K562 treated with DMSO at 1 percent for 12 hours (cell line): ENCODE measurements around the gene BTBD2. TPM values are rescaled to one million over a fixed set of nuclear protein-coding genes. Genes with fewer than 3 reads are reported as not detected.

Source experiments
- total RNA-seq: library from RNA; unstranded; fragments of 300-600 nt; gene quantifications from 2 replicates; pipeline ENCODE4 v1.2.3, GENCODE V29; 2022; ENCODE audit not compliant: insufficient read depth

BTBD2 gene
- total RNA-seq: 79.8 and 89.2 TPM in 2 replicates

DNA sequence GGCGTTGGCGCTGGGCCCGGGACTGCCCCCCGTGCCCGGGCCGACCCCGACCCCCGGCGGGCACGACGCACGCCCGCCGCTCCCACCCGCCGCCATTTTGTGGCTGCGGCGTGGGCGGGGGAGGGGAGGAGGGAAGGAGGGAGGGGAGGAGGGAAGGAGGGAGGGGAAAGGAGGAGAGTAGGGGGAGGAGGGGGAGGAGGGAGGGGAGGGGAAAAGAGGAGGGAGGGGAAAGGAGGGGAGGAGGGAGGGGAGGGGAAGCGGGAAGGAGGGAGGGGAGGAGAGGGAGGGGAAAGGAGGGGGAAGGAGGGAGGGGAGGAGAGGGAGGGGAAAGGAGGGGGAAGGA, at the start of gene BTBD2:
TSS of gene BTBD2 (minus strand) at position 107 of the 343 bp plus-strand sequence. CDS start at position 96, 11 bp downstream.

DNA sequence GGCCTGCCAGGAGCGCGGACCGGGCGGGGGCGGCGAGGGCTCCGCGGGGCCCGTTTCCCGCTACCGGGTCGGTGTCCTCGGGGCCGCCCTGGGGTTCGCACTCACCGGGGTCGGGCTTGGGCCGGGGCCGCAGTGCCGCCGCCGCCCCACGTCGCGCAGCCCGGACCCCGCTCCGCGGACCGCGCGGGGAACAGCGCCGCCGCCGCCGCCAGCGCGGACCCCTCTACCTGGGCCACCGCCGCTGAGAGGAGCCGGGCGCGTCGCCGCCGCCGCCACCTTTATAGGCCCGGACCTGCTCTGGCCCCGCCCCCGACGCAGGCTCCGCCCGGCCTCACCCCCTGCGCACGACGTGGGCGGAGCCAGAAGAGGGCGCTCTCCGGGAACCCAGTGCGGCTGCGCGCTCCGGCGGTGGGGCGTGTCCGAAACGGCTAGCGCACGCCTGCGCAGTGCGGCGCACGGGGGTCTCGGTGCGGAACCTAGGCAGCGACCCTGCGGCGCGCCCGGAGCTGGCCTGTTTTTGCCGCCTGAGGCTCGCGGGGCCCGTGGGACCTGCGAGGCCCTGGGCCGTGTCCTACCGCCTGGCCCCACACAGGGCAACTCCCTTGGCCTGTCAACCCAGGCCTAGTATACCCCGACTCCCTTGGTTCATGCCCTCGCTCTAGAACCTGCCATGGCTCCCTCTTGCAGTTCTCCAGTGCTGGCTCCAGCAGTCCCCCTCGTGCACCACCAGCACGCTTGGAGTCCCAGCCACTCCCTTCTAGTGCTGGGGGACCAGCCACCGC, 35.7 kb upstream of the BTBD2 start, which contains the start of gene MKNK2:
TSS of gene MKNK2 (minus strand) at position 254 of the 782 bp plus-strand sequence. CDS start 393 bp downstream, outside the sequence.

DNA sequence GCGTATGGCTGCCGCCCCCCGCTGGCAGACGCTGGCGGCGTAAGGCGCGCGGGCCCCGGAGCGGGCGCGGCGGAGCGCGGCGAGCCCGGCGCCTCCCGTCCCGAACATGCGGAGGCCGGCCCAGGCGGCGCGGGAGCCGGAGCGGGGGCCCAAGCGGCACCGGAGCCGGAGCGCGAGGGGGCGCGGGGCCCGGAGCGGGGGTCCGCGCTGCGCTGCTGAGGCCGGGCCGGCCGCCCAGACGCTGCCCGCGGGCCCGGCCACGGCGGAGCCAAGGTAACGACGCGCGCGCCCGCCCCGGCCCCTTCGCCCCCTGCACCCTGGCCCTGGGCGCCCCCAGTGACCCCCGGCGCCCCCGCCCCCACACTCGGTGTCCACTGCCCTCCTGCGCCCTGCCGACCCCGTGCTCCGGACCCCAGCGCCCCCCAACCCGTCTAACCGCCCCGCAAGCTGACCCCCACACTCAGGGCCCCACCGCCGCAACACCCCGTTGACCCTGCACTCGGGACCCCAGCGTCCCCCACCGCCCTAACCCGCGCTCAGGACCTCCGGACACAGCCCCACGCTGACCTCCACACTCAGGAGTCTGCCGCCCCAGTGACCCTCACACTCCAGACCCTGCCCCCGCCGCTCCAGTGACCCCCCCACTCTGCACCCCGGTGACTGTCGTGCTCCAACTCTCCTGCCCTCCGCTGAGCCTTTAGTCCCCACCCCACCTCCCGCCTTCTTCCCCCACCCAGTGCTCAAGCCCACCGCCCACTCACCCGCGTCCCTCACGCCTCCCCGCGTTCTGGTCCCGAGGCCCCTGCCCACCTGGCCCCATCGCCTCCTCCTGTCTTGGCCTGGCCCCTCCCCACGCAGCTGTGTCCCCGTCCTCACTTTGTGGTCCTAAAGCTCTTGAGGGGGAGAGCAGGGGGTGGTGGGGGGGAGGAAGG, 74.1 kb downstream of the BTBD2 start, which contains the start of gene CSNK1G2:
TSS of gene CSNK1G2 (plus strand) at position 27 of the 932 bp plus-strand sequence. CDS start 28,601 bp downstream, outside the sequence.

Other genes starting within 250 kb of the BTBD2 start
- 1.8 and 4.2 TPM in 2 replicates for gene ATP8B3, start 203.4 kb downstream of the BTBD2 start, total RNA-seq
- gene REXO1, start 167.2 kb downstream of the BTBD2 start, total RNA-seq: 20.9 and 35.6 TPM in 2 replicates
- 16.0 and 23.1 TPM in 2 replicates for gene KLF16, start 152.1 kb downstream of the BTBD2 start, total RNA-seq
- 134 and 194 TPM in 2 replicates for gene ABHD17A, start 130.2 kb downstream of the BTBD2 start, total RNA-seq
- gene ADAT3, start 110.3 kb downstream of the BTBD2 start, total RNA-seq: 24.3 and 32.0 TPM in 2 replicates
- 28.8 and 59.6 TPM in 2 replicates for gene SCAMP4, start 110.3 kb downstream of the BTBD2 start, total RNA-seq
- 74.0 and 105 TPM in 2 replicates for gene CSNK1G2, start 74.5 kb downstream of the BTBD2 start, total RNA-seq
- gene MKNK2, start 35.5 kb upstream of the BTBD2 start, total RNA-seq: 220 and 387 TPM in 2 replicates
- gene MOB3A, start 80.6 kb upstream of the BTBD2 start, total RNA-seq: 9.5 and 14.9 TPM in 2 replicates
- 1.2 and 1.6 TPM in 2 replicates for gene IZUMO4, start 81.2 kb upstream of the BTBD2 start, total RNA-seq
- gene AP3D1, start 135.9 kb upstream of the BTBD2 start, total RNA-seq: 68.6 and 125 TPM in 2 replicates
- gene DOT1L, start 148.2 kb upstream of the BTBD2 start, total RNA-seq: 16.7 and 43.9 TPM in 2 replicates
- 160 and 185 TPM in 2 replicates for gene PLEKHJ1, start 220.6 kb upstream of the BTBD2 start, total RNA-seq
- gene SF3A2, start 221.1 kb upstream of the BTBD2 start, total RNA-seq: 62.8 and 101 TPM in 2 replicates
- gene AMH, start 233.6 kb upstream of the BTBD2 start, total RNA-seq: 31.0 and 34.0 TPM in 2 replicates
- 2.0 TPM in 1 of 2 replicates, not detected in the other for gene JSRP1, start 240.7 kb upstream of the BTBD2 start, total RNA-seq